ENCODE measurements around the gene PPP1R15A.

- TF ChIP-seq CTCF (IDR thresholded peaks at IDR 0.05; ENCODE audit: insufficient read depth, low read length) (no peak), POLR2AphosphoS5 (IDR thresholded peaks at IDR 0.05; ENCODE audit: low read depth) (no peak)
Observed at GRCh38 chr19:48866692-48867091, 5.5 kb upstream of the PPP1R15A start.
